Activated CD4-positive, alpha-beta memory T cell treated with anti-CD3 and anti-CD28 coated beads, Interleukin-2, amount 10 ng/mL, durations not matched to agents 7 days and 5 days (primary cell): ENCODE data around the gene OLFM2. TPM values are rescaled to one million over a fixed set of nuclear protein-coding genes. Genes with fewer than 3 reads are reported as not detected.

Experiments
- CTCF ChIA-PET: fragments of 350-600 bp; sonication (Branson Sonifier 250); formaldehyde crosslinking; loops from one replicate; lab custom pipeline; 2021; ENCODE audit warnings: antibody characterized with exemption, inconsistent platforms; lab: Charles Lee
- POLR2A ChIA-PET: fragments of 350-600 bp; sonication (Branson Sonifier 250); formaldehyde crosslinking; loops from one replicate; lab custom pipeline; 2021; ENCODE audit warnings: antibody characterized with exemption; lab: Charles Lee
- DNase-seq: peaks from one replicate; pipeline ENCODE4 v3.0.0-alpha.2; 2020
- H3K27ac Mint-ChIP-seq: one replicate; pipeline ENCODE4 v1.8.0; 2021; ENCODE audit warnings: mild to moderate bottlenecking, mixed read lengths
- H3K27me3 Mint-ChIP-seq: one replicate; pipeline ENCODE4 v1.8.0; 2021; ENCODE audit warnings: mixed read lengths
- H3K36me3 Mint-ChIP-seq: one replicate; pipeline ENCODE4 v1.8.0; 2021; ENCODE audit warnings: low read depth, mixed read lengths
- H3K4me1 Mint-ChIP-seq: one replicate; pipeline ENCODE4 v1.8.0; 2021; ENCODE audit warnings: mixed read lengths
- H3K4me3 Mint-ChIP-seq: one replicate; pipeline ENCODE4 v1.8.0; 2021; ENCODE audit warnings: mild to moderate bottlenecking, mixed read lengths
- H3K9me3 Mint-ChIP-seq: one replicate; pipeline ENCODE4 v1.8.0; 2021; ENCODE audit warnings: mixed read lengths
- total RNA-seq, 2 experiments: library from RNA; stranded (reverse); gene quantifications; one replicate each; pipeline ENCODE4 v1.2.3, GENCODE V29; 2021

Gene OLFM2
- 10 to 100 TPM in 1 of 2 experiments, 1 to 10 TPM in 1; 9.7 to 10.5 TPM for total RNA-seq

DNA sequence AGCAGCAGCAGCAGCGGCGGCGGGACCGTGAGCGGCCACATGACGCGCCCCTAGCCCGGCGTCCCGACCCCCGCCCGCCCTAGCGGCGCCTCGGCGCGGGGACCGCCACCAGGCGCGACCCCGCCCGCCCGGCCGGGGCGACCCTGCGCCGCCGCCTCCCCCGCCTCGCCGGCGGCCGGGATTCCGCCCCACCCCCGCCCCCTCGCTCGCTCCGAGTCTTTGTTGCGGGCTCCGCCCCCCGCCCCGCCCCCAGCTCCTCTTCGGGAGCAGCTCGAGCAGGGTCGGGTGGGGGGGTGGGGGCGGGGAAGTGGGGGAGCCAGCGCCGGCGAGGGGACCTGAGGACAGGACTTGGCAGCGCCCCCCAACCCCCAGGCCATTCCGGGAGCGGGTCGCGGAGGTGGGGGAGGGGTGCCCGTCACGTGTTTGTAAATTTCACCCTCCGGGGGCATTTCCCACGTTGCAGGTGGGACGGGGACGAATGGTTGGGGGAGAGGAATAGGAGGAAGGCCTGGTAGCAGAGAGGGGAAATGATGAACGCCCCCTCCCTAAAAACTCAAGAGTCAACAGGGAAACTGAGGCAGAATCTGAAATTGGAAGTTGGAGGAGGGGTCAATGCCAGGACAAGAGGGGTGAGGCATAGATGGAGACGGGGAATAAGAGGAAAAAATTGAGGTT, at the start of gene OLFM2:
OLFM2 (minus strand) TSS at position 190 of the 675 bp plus-strand sequence; CDS start at position 41, 149 bp downstream.
- no peak for DNase-seq
- POLR2A ChIA-PET = no interaction called here
- peaks cover 45% of the 10 kb centered on the region for H3K27me3 Mint-ChIP-seq
- CTCF ChIA-PET = no interaction called here
- peaks cover 10% of the 10 kb centered on the region for H3K4me1 Mint-ChIP-seq
- peaks cover 2% of the 10 kb centered on the region for H3K36me3 Mint-ChIP-seq
- no peaks in the 10 kb centered on the region for H3K9me3 Mint-ChIP-seq
- no peak within 1 kb of the TSS for H3K27ac Mint-ChIP-seq
- peak within 1 kb of the TSS; percentile 11 for H3K4me3 Mint-ChIP-seq

DNA sequence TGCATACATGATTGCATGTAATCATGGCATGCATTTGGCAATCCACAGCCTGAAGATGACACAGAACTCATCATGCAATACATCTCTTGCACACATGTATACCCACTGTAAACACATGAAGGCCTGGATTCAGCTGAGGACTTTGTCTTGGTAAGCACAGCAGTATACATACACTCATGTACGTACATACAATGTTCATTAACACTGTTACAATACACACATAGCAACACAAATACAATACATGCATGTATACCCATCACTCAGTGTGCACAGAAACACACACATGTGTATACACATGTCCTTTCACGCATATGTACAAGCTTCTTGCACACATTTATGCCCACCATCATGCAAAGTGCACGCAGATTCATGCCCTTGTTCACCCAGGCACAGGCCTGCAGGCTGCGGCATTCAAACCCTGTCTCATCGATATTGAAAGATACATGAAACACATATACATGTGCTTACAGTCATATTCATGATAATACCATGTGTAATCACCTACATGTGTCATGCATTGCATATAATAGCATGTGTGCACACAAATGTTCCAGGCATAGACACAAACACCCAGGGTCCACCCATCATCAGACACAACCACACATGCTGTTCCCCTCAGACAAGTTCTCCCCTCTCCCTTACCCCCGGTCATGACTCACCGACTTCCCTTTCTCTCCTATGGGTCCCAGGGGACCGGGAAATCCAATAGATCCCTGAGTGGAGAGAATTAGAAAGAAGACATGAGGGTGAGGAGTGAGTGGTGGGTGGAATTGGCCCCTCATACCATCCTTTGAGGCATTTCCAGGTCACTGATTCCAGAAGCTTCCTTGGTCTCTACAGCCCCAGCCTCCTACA, 45.3 kb upstream of the OLFM2 start:
- Mint-ChIP-seq H3K9me3 (no peaks in the 10 kb centered on the region), H3K4me1 (no peaks in the 10 kb centered on the region), H3K27me3 (peaks cover 6% of the 10 kb centered on the region), H3K27ac (no peak overlapping the region), H3K36me3 (no peaks in the 10 kb centered on the region), H3K4me3 (no peak overlapping the region)
- no peak for DNase-seq
- ChIA-PET POLR2A (no interaction called here), CTCF (no interaction called here)

- CTCF ChIA-PET = no interaction called here
- peaks cover 4% of the 10 kb centered on the region for H3K27me3 Mint-ChIP-seq
- H3K36me3 Mint-ChIP-seq = no peaks in the 10 kb centered on the region
- no peak overlapping the region for H3K4me3 Mint-ChIP-seq
- DNase-seq = no peak
- no peak overlapping the region for H3K27ac Mint-ChIP-seq
- POLR2A ChIA-PET = no interaction called here
- H3K9me3 Mint-ChIP-seq = no peaks in the 10 kb centered on the region
- peaks cover 10% of the 10 kb centered on the region for H3K4me1 Mint-ChIP-seq
These were observed 35.8 kb upstream of the OLFM2 start for GRCh38 chr19:9972103-9972502.

GRCh38 chr19:9971166-9971897, 35.0 kb upstream of the OLFM2 start:
- Mint-ChIP-seq H3K4me1 (peaks cover 10% of the 10 kb centered on the region), H3K36me3 (no peaks in the 10 kb centered on the region), H3K4me3 (no peak overlapping the region), H3K27me3 (peaks cover 8% of the 10 kb centered on the region), H3K9me3 (no peaks in the 10 kb centered on the region), H3K27ac (no peak overlapping the region)
- POLR2A ChIA-PET = no interaction called here
- DNase-seq = no peak
- CTCF ChIA-PET = no interaction called here

- ChIA-PET POLR2A (no interaction called here), CTCF (no interaction called here)
- no peak for DNase-seq
- Mint-ChIP-seq H3K27ac (no peak overlapping the region), H3K4me3 (no peak overlapping the region), H3K9me3 (no peaks in the 10 kb centered on the region), H3K36me3 (no peaks in the 10 kb centered on the region), H3K4me1 (peaks cover 10% of the 10 kb centered on the region), H3K27me3 (peaks cover 14% of the 10 kb centered on the region)
These were observed 34.2 kb upstream of the OLFM2 start for GRCh38 chr19:9970481-9970880.

- Mint-ChIP-seq H3K36me3 (no peaks in the 10 kb centered on the region), H3K27ac (no peak overlapping the region), H3K4me1 (peaks cover 10% of the 10 kb centered on the region), H3K4me3 (no peak overlapping the region), H3K9me3 (no peaks in the 10 kb centered on the region), H3K27me3 (peaks cover 14% of the 10 kb centered on the region)
- ChIA-PET POLR2A (no interaction called here), CTCF (no interaction called here)
- no peak for DNase-seq
These were observed 33.3 kb upstream of the OLFM2 start for GRCh38 chr19:9969688-9969975.

DNA sequence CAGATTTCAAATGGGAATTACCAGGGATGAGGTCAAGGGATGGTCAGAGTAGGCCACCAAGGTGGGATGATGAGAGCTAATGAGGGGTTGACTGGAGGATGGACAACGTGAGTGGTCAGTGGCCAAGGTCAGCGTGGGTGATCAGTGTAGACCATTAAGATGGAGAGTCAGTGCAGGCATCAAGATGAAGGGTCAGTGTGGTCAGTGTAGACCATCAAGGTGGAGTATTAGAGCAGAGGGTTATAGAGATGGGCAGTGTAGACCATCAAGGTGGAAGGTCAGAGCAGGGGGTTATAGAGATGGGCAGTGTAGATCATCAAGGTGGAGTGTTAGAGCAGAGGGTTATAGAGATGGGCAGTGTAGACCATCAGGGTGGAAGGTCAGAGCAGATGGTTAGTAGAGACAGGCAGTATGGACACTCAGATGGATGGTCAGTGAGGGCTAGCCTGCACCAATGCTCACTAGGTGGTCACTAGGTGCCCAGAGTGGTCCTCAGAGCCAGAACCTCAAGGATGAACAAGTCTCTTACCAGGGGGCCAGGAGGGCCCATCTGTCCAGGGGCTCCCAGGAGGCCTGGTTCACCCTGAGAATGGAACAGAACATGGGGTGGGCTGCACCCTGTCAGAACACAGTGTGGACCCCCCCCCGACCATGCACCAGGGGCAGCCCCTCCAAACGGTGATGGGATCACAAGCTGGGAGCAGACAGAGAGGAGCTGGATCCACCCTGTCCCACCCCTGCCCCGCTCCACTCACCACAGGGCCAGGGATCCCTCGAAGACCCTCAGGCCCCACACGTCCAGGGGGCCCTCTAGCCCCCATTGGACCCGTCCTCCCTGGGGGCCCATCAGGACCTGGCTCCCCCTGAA, 32.7 kb upstream of the OLFM2 start:
- H3K27ac Mint-ChIP-seq = no peak overlapping the region
- H3K9me3 Mint-ChIP-seq = no peaks in the 10 kb centered on the region
- H3K4me3 Mint-ChIP-seq = no peak overlapping the region
- POLR2A ChIA-PET = no interaction called here
- H3K4me1 Mint-ChIP-seq = peaks cover 10% of the 10 kb centered on the region
- DNase-seq = no peak
- no peaks in the 10 kb centered on the region for H3K36me3 Mint-ChIP-seq
- peaks cover 14% of the 10 kb centered on the region for H3K27me3 Mint-ChIP-seq
- CTCF ChIA-PET = no interaction called here

DNA sequence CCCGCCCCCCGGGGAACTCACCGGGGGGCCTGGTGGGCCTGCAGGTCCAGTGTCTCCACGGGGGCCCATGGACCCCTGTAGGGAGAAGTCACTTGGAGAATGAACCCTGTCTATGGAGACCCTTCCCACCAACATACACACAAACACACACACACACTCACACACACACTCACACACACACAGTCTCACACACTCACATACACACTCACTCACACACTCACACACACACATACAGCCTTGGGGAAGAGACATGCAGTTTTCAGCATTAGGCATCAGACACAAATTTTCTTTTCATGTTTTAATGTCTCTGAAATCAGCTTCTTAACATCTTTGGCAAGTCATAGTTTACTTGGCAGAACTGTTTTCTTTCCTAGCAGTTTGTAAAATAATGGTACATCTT, 31.0 kb upstream of the OLFM2 start:
- Mint-ChIP-seq H3K36me3 (no peaks in the 10 kb centered on the region), H3K4me1 (peaks cover 10% of the 10 kb centered on the region), H3K27ac (no peak overlapping the region), H3K27me3 (peaks cover 14% of the 10 kb centered on the region), H3K4me3 (no peak overlapping the region), H3K9me3 (no peaks in the 10 kb centered on the region)
- ChIA-PET CTCF (no interaction called here), POLR2A (no interaction called here)
- no peak for DNase-seq

DNA sequence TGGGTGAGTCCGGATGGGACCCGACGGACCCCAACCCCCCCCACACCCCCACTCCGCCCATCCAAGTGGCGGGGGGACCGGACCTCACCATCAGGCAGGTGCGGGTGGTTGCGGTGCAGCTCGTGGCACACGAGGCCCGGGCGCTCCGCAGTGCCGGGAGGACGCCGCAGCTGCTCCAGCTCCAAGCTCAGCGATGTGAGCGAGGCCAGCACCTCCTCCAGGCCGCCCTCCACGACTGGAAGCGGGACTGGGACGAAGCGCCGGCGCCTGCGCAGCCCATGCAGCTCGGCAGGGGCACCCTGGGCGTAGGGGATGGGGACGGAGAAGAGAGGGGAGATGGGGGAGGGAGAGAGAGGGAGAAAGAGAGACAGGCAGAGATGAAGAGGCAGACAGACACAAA, 30.1 kb upstream of the OLFM2 start:
- H3K9me3 Mint-ChIP-seq = no peaks in the 10 kb centered on the region
- H3K27ac Mint-ChIP-seq = no peak overlapping the region
- DNase-seq = no peak
- H3K27me3 Mint-ChIP-seq = peaks cover 14% of the 10 kb centered on the region
- H3K4me3 Mint-ChIP-seq = no peak overlapping the region
- CTCF ChIA-PET = no interaction called here
- no peaks in the 10 kb centered on the region for H3K36me3 Mint-ChIP-seq
- H3K4me1 Mint-ChIP-seq = peaks cover 3% of the 10 kb centered on the region
- POLR2A ChIA-PET = no interaction called here

GRCh38 chr19:9966024-9966423, 29.7 kb upstream of the OLFM2 start:
- POLR2A ChIA-PET = no interaction called here
- DNase-seq = no peak
- no peaks in the 10 kb centered on the region for H3K4me1 Mint-ChIP-seq
- no peaks in the 10 kb centered on the region for H3K36me3 Mint-ChIP-seq
- H3K27ac Mint-ChIP-seq = no peak overlapping the region
- no peak overlapping the region for H3K4me3 Mint-ChIP-seq
- peaks cover 14% of the 10 kb centered on the region for H3K27me3 Mint-ChIP-seq
- no peaks in the 10 kb centered on the region for H3K9me3 Mint-ChIP-seq
- CTCF ChIA-PET = no interaction called here

- Mint-ChIP-seq H3K4me3 (no peak overlapping the region), H3K9me3 (no peaks in the 10 kb centered on the region), H3K27ac (no peak overlapping the region), H3K36me3 (no peaks in the 10 kb centered on the region), H3K4me1 (no peaks in the 10 kb centered on the region), H3K27me3 (peaks cover 16% of the 10 kb centered on the region)
- ChIA-PET POLR2A (no interaction called here), CTCF (no interaction called here)
- no peak for DNase-seq
These were observed 26.4 kb upstream of the OLFM2 start for GRCh38 chr19:9962623-9963290.

GRCh38 chr19:9961103-9961502, 24.8 kb upstream of the OLFM2 start:
- no peaks in the 10 kb centered on the region for H3K9me3 Mint-ChIP-seq
- H3K27me3 Mint-ChIP-seq = peaks cover 7% of the 10 kb centered on the region
- H3K36me3 Mint-ChIP-seq = no peaks in the 10 kb centered on the region
- no peaks in the 10 kb centered on the region for H3K4me1 Mint-ChIP-seq
- no peak overlapping the region for H3K4me3 Mint-ChIP-seq
- CTCF ChIA-PET = no interaction called here
- POLR2A ChIA-PET = no interaction called here
- no peak for DNase-seq
- no peak overlapping the region for H3K27ac Mint-ChIP-seq
